GM19468 (cell line): ENCODE data around the gene FIBCD1.

Source experiments
- ATAC-seq: cut with Tn5 transposase; IDR thresholded peaks from one replicate; pipeline ENCODE4 v1.9.1; 2021; ENCODE audit warnings: mild to moderate bottlenecking, moderate library complexity, moderate number of reproducible peaks; ENCODE audit not compliant: unreplicated experiment; ENCODE audit errors: extremely low read depth

FIBCD1 gene

DNA sequence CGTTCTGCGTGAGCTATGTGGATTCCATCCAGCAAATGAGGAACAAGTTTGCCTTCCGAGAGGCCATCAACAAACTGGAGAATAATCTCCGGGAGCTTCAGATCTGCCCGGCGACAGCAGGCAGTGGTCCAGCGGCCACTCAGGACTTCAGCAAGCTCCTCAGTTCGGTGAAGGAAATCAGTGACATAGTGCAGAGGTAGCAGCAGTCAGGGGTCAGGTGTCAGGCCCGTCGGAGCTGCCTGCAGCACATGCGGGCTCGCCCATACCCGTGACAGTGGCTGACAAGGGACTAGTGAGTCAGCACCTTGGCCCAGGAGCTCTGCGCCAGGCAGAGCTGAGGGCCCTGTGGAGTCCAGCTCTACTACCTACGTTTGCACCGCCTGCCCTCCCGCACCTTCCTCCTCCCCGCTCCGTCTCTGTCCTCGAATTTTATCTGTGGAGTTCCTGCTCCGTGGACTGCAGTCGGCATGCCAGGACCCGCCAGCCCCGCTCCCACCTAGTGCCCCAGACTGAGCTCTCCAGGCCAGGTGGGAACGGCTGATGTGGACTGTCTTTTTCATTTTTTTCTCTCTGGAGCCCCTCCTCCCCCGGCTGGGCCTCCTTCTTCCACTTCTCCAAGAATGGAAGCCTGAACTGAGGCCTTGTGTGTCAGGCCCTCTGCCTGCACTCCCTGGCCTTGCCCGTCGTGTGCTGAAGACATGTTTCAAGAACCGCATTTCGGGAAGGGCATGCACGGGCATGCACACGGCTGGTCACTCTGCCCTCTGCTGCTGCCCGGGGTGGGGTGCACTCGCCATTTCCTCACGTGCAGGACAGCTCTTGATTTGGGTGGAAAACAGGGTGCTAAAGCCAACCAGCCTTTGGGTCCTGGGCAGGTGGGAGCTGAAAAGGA is 53.3 kb downstream of the FIBCD1 start:
- no peak for ATAC-seq

GRCh38 chr9:130884542-130885483 is 54.2 kb downstream of the FIBCD1 start:
- ATAC-seq = no peak

DNA sequence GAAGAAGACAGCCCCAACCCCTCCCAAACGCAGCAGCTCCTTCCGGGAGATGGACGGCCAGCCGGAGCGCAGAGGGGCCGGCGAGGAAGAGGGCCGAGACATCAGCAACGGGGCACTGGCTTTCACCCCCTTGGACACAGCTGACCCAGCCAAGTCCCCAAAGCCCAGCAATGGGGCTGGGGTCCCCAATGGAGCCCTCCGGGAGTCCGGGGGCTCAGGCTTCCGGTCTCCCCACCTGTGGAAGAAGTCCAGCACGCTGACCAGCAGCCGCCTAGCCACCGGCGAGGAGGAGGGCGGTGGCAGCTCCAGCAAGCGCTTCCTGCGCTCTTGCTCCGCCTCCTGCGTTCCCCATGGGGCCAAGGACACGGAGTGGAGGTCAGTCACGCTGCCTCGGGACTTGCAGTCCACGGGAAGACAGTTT is 54.9 kb downstream of the FIBCD1 start:
- no peak for ATAC-seq

DNA sequence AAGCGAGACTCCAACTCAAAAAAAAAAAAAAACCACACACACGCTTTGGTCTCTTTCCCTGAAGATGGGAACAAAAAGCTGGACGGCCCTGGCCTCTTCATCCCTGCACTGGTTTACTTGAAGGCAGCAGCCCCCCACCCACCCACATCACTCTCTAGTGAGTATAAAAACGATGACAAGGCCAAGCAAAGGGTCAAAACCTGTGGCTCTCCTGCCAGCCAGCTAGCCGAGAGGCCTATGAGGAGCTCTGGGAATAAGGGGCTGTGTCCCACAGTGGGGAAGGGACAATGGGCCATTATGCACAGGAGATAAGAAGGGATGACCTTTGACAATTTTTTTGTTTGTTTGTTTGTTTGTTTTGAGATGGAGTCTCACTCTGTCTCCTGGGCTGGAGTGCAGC is 55.6 kb downstream of the FIBCD1 start:
- no peak for ATAC-seq

- ATAC-seq = no peak
Observed at GRCh38 chr9:130882696-130883225, 56.3 kb downstream of the FIBCD1 start.

DNA sequence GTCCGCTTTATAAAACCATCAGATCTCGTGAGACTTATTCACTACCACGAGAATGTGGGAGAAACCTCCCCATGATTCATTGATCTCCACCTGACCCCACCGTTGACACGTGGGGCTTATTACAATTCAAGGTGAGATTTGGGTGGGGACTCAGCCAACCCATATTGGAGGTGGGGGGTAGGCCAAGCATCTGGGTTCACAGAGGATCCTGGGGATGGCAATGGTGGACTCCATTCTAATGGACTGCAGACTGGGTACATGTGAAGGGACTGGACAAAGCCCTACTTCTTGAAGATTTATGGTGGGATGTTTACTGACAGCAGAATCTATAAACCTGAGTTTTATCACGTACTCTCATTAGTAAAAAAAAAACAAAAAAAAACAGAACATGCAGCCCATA is 57.5 kb downstream of the FIBCD1 start:
- ATAC-seq = no peak

GRCh38 chr9:130880599-130881220 is 58.3 kb downstream of the FIBCD1 start:
- no peak for ATAC-seq

- no peak for ATAC-seq
Observed at GRCh38 chr9:130879863-130880411, 59.1 kb downstream of the FIBCD1 start.

DNA sequence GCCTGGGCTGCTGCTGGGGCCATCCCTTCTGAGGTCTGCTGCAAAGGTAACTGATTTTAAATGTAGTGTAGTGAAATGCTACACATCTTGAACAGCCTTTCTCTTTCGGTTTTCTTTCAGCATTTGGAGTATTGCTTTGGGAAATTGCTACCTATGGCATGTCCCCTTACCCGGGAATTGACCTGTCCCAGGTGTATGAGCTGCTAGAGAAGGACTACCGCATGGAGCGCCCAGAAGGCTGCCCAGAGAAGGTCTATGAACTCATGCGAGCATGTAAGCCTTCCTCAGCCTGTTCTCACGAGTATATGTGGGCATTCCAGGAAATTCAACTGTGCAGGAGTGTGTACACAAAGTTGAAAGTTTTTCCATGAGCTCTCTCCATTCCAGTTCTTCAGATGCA is 60.8 kb downstream of the FIBCD1 start:
- no peak for ATAC-seq

DNA sequence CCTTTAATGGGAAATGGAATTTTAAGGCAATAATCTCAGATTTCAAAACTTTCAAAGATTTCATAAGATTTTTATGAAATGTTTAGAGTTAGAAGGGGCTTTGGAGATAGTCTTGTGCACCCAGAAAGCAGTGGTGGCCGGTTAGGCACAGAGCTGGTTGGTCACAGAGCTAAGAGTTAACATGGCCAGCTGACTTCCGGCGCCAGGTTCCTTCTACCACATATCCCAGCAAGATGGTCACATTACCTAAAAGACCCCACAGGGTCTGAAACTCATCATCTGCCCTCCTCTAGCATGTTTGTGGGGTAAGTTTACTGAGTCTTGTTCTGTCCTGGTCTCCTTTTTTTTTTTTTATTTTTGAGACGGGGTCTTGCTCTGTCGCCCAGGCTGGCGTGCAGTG is 61.7 kb downstream of the FIBCD1 start:
- no peak for ATAC-seq

- no peak for ATAC-seq
Observed at GRCh38 chr9:130874783-130875182, 64.3 kb downstream of the FIBCD1 start.

DNA sequence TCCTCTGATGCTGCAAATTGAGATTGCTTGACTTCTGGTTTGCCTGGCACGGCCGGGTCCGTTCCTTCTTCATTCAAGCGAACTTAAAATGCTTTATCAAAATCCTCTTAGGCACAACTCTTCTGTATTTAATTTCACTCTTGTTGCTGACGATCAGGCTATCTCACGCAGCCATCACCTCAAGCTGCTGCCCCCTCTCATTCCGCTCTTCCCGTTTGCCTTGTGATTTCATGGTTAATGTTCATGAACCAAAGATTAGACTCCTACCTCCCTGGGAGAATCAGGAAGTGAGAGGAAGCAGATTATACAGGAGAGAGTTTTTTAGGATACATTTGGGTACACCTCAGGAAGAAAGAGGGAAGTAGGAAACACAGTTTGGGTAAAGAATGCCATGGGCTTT is 65.1 kb downstream of the FIBCD1 start:
- ATAC-seq = no peak

DNA sequence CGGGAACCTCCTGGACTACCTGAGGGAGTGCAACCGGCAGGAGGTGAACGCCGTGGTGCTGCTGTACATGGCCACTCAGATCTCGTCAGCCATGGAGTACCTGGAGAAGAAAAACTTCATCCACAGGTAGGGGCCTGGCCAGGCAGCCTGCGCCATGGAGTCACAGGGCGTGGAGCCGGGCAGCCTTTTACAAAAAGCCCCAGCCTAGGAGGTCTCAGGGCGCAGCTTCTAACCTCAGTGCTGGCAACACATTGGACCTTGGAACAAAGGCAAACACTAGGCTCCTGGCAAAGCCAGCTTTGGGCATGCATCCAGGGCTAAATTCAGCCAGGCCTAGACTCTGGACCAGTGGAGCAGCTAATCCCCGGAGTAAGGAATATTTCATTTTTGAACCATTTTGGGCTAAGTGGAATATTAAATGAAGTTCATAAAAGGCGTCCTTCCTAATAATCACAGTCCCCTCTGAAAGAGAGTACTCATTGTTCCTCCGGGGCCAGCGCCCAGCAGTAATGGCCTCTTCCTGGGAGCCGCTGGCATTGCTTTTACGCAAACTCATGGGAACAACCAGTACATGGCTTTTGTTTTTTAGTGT is 66.0 kb downstream of the FIBCD1 start:
- ATAC-seq = no peak

- no peak for ATAC-seq
Observed at GRCh38 chr9:130872508-130872907, 66.5 kb downstream of the FIBCD1 start.

DNA sequence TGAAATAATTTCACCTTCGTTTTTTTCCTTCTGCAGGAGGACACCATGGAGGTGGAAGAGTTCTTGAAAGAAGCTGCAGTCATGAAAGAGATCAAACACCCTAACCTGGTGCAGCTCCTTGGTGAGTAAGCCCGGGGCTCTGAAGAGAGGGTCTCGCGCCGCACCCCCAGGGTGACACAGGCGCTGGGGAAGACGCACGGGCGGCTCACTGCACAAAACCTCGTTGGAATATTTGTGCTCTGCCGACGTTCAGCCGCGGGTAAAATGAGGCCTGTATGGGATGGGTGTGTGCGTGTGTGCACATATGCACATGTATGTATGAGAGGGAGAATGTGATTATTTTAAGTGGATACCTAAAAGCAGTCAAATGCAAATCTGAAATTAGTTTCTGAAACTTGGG is 67.0 kb downstream of the FIBCD1 start:
- no peak for ATAC-seq

DNA sequence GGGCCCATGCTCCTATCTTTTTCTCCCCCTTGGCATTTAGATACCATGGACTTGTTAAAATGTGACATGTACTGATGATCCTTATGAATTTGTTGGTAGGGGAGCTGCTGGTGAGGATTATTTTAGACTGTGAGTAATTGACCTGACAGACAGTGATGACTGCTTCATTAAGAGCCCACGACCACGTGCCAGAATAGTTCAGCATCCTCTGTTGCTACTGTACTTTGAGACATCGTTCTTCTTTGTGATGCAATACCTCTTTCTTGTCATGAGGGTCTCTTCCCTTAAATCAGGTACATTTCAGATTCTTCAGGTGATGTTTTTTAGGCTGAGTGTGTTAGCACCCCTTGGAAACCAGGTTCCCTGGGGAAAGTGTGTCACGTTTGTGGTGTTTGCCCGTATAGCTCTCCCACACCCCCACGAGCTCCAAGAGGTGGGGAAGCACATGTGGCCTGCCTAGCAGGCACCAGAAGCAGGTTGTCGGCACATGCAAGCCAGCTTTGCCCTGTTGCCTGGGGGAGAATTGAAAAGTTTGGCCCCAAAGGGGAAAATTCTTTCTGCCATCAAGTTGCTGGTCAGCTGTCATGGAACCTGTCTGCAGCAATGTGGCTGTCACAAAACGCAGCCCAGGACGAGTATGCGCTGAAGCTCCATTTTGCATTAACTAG is 67.5 kb downstream of the FIBCD1 start:
- ATAC-seq = no peak

- ATAC-seq = no peak
Observed at GRCh38 chr9:130870491-130871381, 68.3 kb downstream of the FIBCD1 start.

GRCh38 chr9:130869250-130869649 is 69.8 kb downstream of the FIBCD1 start:
- ATAC-seq = no peak
